H9 (cell line): ENCODE measurements around the gene UQCRC2. TPM values are rescaled to one million over a fixed set of nuclear protein-coding genes. Genes with fewer than 3 reads are reported as not detected.

Experiments used
- DNase-seq: peaks from one replicate; pipeline ENCODE4 v3.0.0-alpha.2; 2017
- H2AFZ ChIP-seq: one replicate; pipeline ENCODE4 v1.6.1; 2013; ENCODE audit warnings: mild to moderate bottlenecking, low read length, control low read depth, moderate library complexity
- H2AK5ac ChIP-seq: 2 replicates; pipeline ENCODE4 v1.6.1; 2013; ENCODE audit warnings: low read length, control low read depth, mixed read lengths; ENCODE audit not compliant: insufficient read length
- H2BK120ac ChIP-seq: one replicate; pipeline ENCODE4 v1.6.1; 2013; ENCODE audit warnings: low read depth, mild to moderate bottlenecking, low read length, control low read depth, inconsistent platforms; ENCODE audit not compliant: poor library complexity, severe bottlenecking
- H2BK12ac ChIP-seq: 2 replicates; pipeline ENCODE4 v1.6.1; 2013; ENCODE audit warnings: low read length, control low read depth, mixed read lengths, low read depth; ENCODE audit not compliant: insufficient read length
- H2BK15ac ChIP-seq: 2 replicates; pipeline ENCODE4 v1.6.1; 2013; ENCODE audit warnings: low read depth, low read length, control low read depth
- H2BK20ac ChIP-seq: one replicate; pipeline ENCODE4 v1.6.1; 2013; ENCODE audit warnings: low read depth, mild to moderate bottlenecking, low read length, control low read depth, inconsistent platforms; ENCODE audit not compliant: poor library complexity, severe bottlenecking
- H2BK5ac ChIP-seq: 2 replicates; pipeline ENCODE4 v1.6.1; 2013; ENCODE audit warnings: low read length, control low read depth, mixed read lengths; ENCODE audit not compliant: insufficient read length
- H3K14ac ChIP-seq: 2 replicates; pipeline ENCODE4 v1.6.1; 2013; ENCODE audit warnings: low read length, control low read depth; ENCODE audit not compliant: insufficient read depth
- H3K18ac ChIP-seq: 2 replicates; pipeline ENCODE4 v1.6.1; 2013; ENCODE audit warnings: low read depth, mild to moderate bottlenecking, mixed read lengths, low read length, control low read depth; ENCODE audit not compliant: insufficient read length
- H3K23ac ChIP-seq: 2 replicates; pipeline ENCODE4 v1.6.1; 2013; ENCODE audit warnings: low read length, control low read depth, mixed read lengths, low read depth; ENCODE audit not compliant: insufficient read length
- H3K23me2 ChIP-seq: 2 replicates; pipeline ENCODE4 v1.6.1; 2013; ENCODE audit warnings: low read depth, mild to moderate bottlenecking, mixed read lengths, low read length, control low read depth; ENCODE audit not compliant: insufficient read length, poor library complexity, severe bottlenecking
- H3K27ac ChIP-seq: 2 replicates; pipeline ENCODE4 v1.5.1; 2013; ENCODE audit warnings: low read length, control low read depth, mixed read lengths, low read depth; ENCODE audit not compliant: insufficient read length
- H3K27me3 ChIP-seq: 2 replicates; pipeline ENCODE4 v1.6.1; 2013; ENCODE audit warnings: low read length, control low read depth, inconsistent platforms; ENCODE audit not compliant: insufficient read depth
- H3K4ac ChIP-seq: 2 replicates; pipeline ENCODE4 v1.6.1; 2013; ENCODE audit warnings: low read depth, mild to moderate bottlenecking, control low read depth, inconsistent platforms, low read length, moderate library complexity
- H3K4me1 ChIP-seq: 2 replicates; pipeline ENCODE4 v1.6.1; 2013; ENCODE audit warnings: low read length, control low read depth, inconsistent platforms; ENCODE audit not compliant: insufficient read depth
- H3K4me2 ChIP-seq: 2 replicates; pipeline ENCODE4 v1.6.1; 2013; ENCODE audit warnings: low read length, control low read depth, mixed read lengths; ENCODE audit not compliant: insufficient read length, insufficient read depth
- H3K56ac ChIP-seq: 2 replicates; pipeline ENCODE4 v1.6.1; 2013; ENCODE audit warnings: low read depth, mild to moderate bottlenecking, mixed read lengths, low read length, control low read depth; ENCODE audit not compliant: insufficient read length
- H3K79me1 ChIP-seq: 2 replicates; pipeline ENCODE4 v1.6.1; 2013; ENCODE audit warnings: low read depth, mild to moderate bottlenecking, moderate library complexity, low read length, control low read depth, inconsistent platforms; ENCODE audit not compliant: insufficient read depth, poor library complexity, severe bottlenecking
- H3K79me2 ChIP-seq: 2 replicates; pipeline ENCODE4 v1.6.1; 2013; ENCODE audit warnings: low read length, control low read depth, inconsistent platforms; ENCODE audit not compliant: insufficient read depth
- H3K9ac ChIP-seq: 2 replicates; pipeline ENCODE4 v1.6.1; 2013; ENCODE audit warnings: low read length, control low read depth, mixed read lengths; ENCODE audit not compliant: insufficient read length; ENCODE audit errors: extremely low read depth
- H3K9me3 ChIP-seq: one replicate; pipeline ENCODE4 v1.6.1; 2013; ENCODE audit warnings: low read depth, low read length, inconsistent platforms; ENCODE audit not compliant: control insufficient read depth
- H3T11ph ChIP-seq: one replicate; pipeline ENCODE4 v1.6.1; 2013; ENCODE audit warnings: mild to moderate bottlenecking, low read length, control low read depth, inconsistent platforms
- H4K20me1 ChIP-seq: one replicate; pipeline ENCODE4 v1.6.1; 2013; ENCODE audit not compliant: control insufficient read depth, insufficient read length, insufficient read depth
- H4K5ac ChIP-seq: 2 replicates; pipeline ENCODE4 v1.6.1; 2013; ENCODE audit warnings: low read depth, mild to moderate bottlenecking, mixed read lengths, low read length, control low read depth; ENCODE audit not compliant: insufficient read length
- H4K8ac ChIP-seq: replicated peaks from 2 replicates; pipeline ENCODE4 v1.6.1; 2013; ENCODE audit warnings: low read length, control low read depth, mixed read lengths, low read depth; ENCODE audit not compliant: insufficient read length
- H4K91ac ChIP-seq: 2 replicates; pipeline ENCODE4 v1.6.1; 2013; ENCODE audit warnings: low read depth, mild to moderate bottlenecking, moderate library complexity, mixed read lengths, low read length, control low read depth; ENCODE audit not compliant: insufficient read length
- H3K27ac Mint-ChIP-seq, 3 experiments: 2 replicates in 2 of 3; 3 replicates in 1 of 3; pipeline ENCODE4 v1.8.0; 2020 to 2021; ENCODE audit warnings: mixed read lengths in 3 of 3, mild to moderate bottlenecking in 1 of 3, moderate library complexity in 1 of 3
- H3K27me3 Mint-ChIP-seq: 2 replicates; pipeline ENCODE4 v1.8.0; 2021; ENCODE audit warnings: low read depth, mild to moderate bottlenecking, moderate library complexity, mixed read lengths
- H3K36me3 Mint-ChIP-seq, 3 experiments: 2 replicates in 2 of 3; 3 replicates in 1 of 3; pipeline ENCODE4 v1.8.0; 2020 to 2021; ENCODE audit warnings: low read depth in 3 of 3, mixed read lengths in 3 of 3; ENCODE audit not compliant: insufficient read depth in 1 of 3
- H3K4me1 Mint-ChIP-seq, 2 experiments: 2 replicates each; pipeline ENCODE4 v1.8.0; 2020; ENCODE audit warnings: mixed read lengths in 2 of 2
- H3K4me3 Mint-ChIP-seq, 2 experiments: 2 replicates in 1 of 2; 3 replicates in 1 of 2; pipeline ENCODE4 v1.8.0; 2020 to 2021; ENCODE audit warnings: mild to moderate bottlenecking in 2 of 2, mixed read lengths in 2 of 2, moderate library complexity in 1 of 2
- H3K9me3 Mint-ChIP-seq, 2 experiments: 2 replicates in 1 of 2; 3 replicates in 1 of 2; pipeline ENCODE4 v1.8.0; 2020; ENCODE audit warnings: mild to moderate bottlenecking in 2 of 2, mixed read lengths in 2 of 2, moderate library complexity in 1 of 2
- whole genome bisulfite sequencing: extraction: QIAGEN DNeasy Blood & Tissue Kit; methylation state at CpG from one replicate; pipeline ENCODE4 v1.1.7; 2013; ENCODE audit warnings: missing lambda C conversion rate, low lambda C conversion rate, mixed read lengths; ENCODE audit not compliant: insufficient read length; ENCODE audit errors: extremely low coverage; 5-methylcytosine and 5-hydroxymethylcytosine counted together
- total RNA-seq: library from RNA; stranded (reverse); gene quantifications from 2 replicates; pipeline ENCODE4 v1.2.1, GENCODE V29; 2021
- TF ChIP-seq, protein P1 (sequence below): fragments of 200-600 bp; sonication (generic); conservative IDR thresholded peaks from 3 replicates; pipeline ENCODE4 v1.8.0; 2021; ENCODE audit warnings: antibody characterized with exemption, mild to moderate bottlenecking

Gene UQCRC2
- total RNA-seq, 1 experiment from 2014 or later: 228 TPM

DNA sequence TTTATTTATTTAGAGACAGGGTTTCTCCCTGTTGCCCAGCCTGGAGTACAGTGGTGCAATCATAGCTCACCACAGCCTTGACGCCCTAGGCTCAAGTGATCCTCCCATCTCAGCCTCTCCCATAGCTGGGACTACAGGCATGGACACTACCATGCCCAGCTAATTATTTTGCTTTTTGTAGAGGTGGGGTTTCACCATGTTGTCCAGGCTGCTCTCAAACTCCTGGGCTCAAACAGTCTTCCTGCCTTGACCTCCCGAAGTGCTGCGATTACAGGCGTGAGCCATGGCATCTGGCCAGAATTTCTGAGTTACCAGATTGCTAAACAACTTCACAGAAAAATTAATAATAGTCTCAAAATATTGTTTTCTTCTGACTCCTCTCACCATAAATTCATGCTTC is 76.5 kb downstream of the UQCRC2 start:
- H2AFZ ChIP-seq: no peak overlapping the region
- H3K9me3 Mint-ChIP-seq: no peaks in the 10 kb centered on the region
- H3K4me3 Mint-ChIP-seq: no peak overlapping the region
- no peaks in the 10 kb centered on the region for H3K4me1 ChIP-seq
- H3K4me1 Mint-ChIP-seq: 0 out of 4 replicates have a peak, but pooled peaks cover 0 to 3% of the 10 kb centered on the region in 2 experiments
- no peaks in the 10 kb centered on the region for H3K23me2 ChIP-seq
- H3K27me3 Mint-ChIP-seq: no peaks in the 10 kb centered on the region
- no peak overlapping the region for H3K4ac ChIP-seq
- no peak overlapping the region for H2BK12ac ChIP-seq
- H4K5ac ChIP-seq: no peak overlapping the region
- H3T11ph ChIP-seq: no peak overlapping the region
- no peak overlapping the region for H2BK20ac ChIP-seq
- no peak overlapping the region for H2AK5ac ChIP-seq
- no peak overlapping the region for H3K56ac ChIP-seq
- no peaks in the 10 kb centered on the region for H3K9me3 ChIP-seq
- no peak overlapping the region for H4K8ac ChIP-seq
- DNase-seq: no peak
- H3K27ac ChIP-seq: no peak overlapping the region
- H4K20me1 ChIP-seq: no peaks in the 10 kb centered on the region
- no peaks in the 10 kb centered on the region for H3K27me3 ChIP-seq
- no CpG with 5 or more reads among the region's 4 CpGs for WGBS
- H2BK5ac ChIP-seq: no peak overlapping the region
- H3K27ac Mint-ChIP-seq: no peak overlapping the region; a peak in 1 of 7 replicates
- H3K4me2 ChIP-seq: no peak overlapping the region
- H3K79me2 ChIP-seq: no peaks in the 10 kb centered on the region
- H3K79me1 ChIP-seq: no peaks in the 10 kb centered on the region
- TF ChIP-seq, protein P1, sequence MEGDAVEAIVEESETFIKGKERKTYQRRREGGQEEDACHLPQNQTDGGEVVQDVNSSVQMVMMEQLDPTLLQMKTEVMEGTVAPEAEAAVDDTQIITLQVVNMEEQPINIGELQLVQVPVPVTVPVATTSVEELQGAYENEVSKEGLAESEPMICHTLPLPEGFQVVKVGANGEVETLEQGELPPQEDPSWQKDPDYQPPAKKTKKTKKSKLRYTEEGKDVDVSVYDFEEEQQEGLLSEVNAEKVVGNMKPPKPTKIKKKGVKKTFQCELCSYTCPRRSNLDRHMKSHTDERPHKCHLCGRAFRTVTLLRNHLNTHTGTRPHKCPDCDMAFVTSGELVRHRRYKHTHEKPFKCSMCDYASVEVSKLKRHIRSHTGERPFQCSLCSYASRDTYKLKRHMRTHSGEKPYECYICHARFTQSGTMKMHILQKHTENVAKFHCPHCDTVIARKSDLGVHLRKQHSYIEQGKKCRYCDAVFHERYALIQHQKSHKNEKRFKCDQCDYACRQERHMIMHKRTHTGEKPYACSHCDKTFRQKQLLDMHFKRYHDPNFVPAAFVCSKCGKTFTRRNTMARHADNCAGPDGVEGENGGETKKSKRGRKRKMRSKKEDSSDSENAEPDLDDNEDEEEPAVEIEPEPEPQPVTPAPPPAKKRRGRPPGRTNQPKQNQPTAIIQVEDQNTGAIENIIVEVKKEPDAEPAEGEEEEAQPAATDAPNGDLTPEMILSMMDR: no peak
- H4K91ac ChIP-seq: no peak overlapping the region
- H3K14ac ChIP-seq: no peak overlapping the region
- H3K9ac ChIP-seq: no peak overlapping the region
- no peak overlapping the region for H3K23ac ChIP-seq
- H2BK120ac ChIP-seq: no peak overlapping the region
- H3K36me3 Mint-ChIP-seq: peaks cover 0 to 4% (median 0%) of the 10 kb centered on the region in 3 experiments; a peak in 3 of 7 replicates
- no peak overlapping the region for H3K18ac ChIP-seq
- no peak overlapping the region for H2BK15ac ChIP-seq
